ENCODE measurements around the gene IL20RB.
"Not testable (repeated sequence)": the region's sequence is repeated elsewhere in the genome, so short reads cannot be mapped to it uniquely, and the experiment has no call there.

Gene IL20RB

DNA sequence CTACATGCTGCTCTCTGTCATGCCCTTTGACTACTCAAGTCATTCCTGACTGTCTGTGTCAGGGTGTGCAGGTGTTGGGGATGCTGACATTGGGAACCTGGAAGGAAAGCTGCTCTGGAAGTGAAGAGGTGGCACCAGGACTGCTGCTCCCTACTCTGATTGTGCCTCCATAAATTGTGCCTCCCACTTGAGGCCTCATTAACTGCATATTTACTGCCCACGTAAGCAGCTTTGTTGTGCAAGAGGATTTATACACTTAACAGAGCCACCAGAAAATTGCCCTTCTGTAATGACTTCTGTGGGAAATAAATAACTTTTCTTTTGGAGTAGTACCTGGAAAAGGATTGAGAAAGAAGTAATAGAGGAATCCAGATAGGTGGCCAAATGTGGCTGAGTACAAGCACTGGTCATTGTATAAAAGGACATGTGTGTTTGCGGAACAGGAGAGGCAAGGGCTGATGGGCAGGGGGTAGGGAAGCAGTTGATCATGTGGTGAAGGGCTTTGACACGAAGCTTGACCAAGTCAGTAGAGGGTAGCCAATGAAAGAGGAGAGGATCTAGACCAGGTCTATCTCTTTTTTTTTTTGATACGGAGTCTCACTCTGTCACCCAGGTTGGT lies 24.8 kb downstream of the IL20RB start:
- in situ Hi-C loops (cut with MboI; ENCODE audit: low sequenced_read_pairs) = no loop called here

- in situ Hi-C loops (cut with MboI; ENCODE audit: low sequenced_read_pairs) = no loop called here
Observed at GRCh38 chr3:136984837-136985236, 27.1 kb downstream of the IL20RB start.

DNA sequence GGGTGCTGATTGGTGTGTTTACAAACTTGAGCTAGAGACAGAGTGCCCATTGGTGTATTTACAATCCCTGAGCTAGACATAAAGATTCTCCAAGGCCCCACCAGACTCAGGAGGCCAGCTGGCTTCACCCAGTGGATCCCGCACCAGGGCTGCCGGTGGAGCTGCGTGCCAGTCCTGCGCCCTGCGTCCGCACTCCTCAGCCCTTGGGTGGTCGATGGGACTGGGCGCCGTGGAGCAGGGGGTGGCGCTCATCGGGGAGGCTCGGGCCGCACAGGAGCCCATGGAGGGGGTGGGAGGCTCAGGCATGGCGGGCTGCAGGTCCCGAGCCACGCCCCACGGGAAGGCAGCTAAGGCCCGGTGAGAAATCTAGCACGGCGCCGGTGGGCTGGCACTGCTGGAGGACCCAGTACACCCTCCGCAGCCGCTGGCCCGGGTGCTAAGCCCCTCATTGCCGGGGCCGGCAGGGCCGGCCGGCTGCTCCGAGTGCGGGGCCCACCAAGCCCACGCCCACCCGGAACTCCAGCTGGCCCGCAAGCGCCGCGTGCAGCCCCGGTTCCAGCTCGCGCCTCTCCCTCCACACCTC lies 29.7 kb downstream of the IL20RB start:
- in situ Hi-C loops (cut with MboI; ENCODE audit: low sequenced_read_pairs) = not testable (repeated sequence)

DNA sequence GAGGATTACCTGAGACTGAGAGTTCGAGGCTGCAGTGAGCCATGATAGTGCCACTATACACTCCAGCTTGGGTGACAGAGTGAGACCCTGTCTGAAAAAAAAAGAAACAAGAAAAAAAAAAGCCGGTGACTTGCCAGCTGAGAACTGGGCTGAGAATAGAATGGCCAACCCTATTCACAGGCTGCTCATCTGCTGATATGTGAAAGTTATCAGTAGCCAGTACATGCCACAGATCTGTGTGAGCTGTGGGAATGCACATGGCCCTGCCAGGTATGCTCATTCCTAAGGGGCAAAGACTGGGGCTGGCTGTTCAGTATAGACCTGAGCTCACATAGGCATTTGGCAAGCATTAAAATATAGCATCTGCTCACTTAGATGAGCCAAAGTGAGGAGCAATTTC lies 30.9 kb downstream of the IL20RB start:
- in situ Hi-C loops (cut with MboI; ENCODE audit: low sequenced_read_pairs) = no loop called here

- in situ Hi-C loops (cut with MboI; ENCODE audit: low sequenced_read_pairs) = no loop called here
Observed at GRCh38 chr3:136989781-136990524, 32.2 kb downstream of the IL20RB start.

DNA sequence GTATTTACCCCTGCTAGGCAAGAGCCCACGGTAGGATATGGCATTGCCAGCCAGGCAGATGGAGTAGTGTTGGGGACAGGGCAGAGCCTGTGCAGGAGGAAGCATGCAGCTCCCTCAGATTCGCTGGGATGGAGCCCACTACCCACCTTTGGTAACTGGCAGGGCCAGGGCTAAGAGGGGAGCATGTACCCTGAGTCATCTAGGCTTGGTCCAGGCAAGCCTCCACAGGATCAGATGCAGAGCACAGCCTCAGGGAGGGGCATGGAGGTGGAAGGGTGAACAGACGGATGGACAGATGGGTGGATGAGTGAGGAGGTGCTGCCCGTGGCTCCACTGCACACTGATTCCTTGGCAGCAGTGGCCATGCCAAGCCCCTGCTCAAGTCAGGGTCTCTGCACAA lies 33.0 kb downstream of the IL20RB start:
- in situ Hi-C loops (cut with MboI; ENCODE audit: low sequenced_read_pairs) = no loop called here

DNA sequence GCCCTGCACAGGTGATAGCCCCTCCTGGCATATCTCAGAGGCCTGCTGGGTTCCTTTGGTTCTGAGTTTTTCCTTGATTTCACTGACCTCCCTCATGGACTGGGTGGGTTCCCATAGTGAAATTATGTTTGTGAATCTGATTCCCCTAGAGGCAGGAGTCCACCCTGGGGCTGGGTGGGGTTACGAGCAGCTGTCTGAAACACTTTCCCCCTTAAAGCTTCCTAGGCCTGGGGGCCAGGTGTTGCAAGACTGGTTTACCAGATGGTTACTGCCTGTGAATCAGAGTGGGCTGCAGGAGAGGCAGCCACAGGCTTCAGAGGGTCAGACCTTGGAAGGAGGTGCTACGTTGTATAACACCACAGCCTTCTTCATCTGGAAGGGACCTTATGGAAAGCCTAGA lies 34.3 kb downstream of the IL20RB start:
- in situ Hi-C loops (cut with MboI; ENCODE audit: low sequenced_read_pairs) = no loop called here

GRCh38 chr3:136994772-136995516 lies 37.2 kb downstream of the IL20RB start:
- in situ Hi-C loops (cut with MboI; ENCODE audit: low sequenced_read_pairs) = no loop called here

DNA sequence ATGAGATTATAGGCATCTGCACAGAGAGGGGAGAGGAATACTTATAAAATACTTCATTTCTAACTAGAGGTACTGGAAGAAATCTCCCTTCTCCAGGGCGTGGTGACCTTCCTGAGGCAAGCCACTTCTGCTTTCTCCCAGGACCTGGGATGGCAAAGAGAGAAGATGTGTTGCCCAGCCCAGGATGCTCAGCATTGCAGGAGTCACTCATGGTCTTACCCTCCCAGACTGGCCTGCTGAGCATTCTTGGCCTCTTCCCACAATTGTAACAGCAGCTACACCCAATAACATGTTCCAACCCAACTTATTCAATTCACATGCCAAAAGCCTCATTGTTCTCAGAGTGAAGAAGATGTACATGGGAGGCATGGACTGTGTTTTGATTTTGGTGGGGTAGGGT lies 37.9 kb downstream of the IL20RB start:
- in situ Hi-C loops (cut with MboI; ENCODE audit: low sequenced_read_pairs) = no loop called here

- in situ Hi-C loops (cut with MboI; ENCODE audit: low sequenced_read_pairs) = no loop called here
Observed at GRCh38 chr3:137000039-137000438, 42.3 kb downstream of the IL20RB start.

- in situ Hi-C loops (cut with MboI; ENCODE audit: low sequenced_read_pairs) = not testable (repeated sequence)
Observed at GRCh38 chr3:137007376-137007775, 49.6 kb downstream of the IL20RB start.

- in situ Hi-C loops (cut with MboI; ENCODE audit: low sequenced_read_pairs) = no loop called here
Observed at GRCh38 chr3:137008131-137008530, 50.3 kb downstream of the IL20RB start.

- in situ Hi-C loops (cut with MboI; ENCODE audit: low sequenced_read_pairs) = no loop called here
Observed at GRCh38 chr3:137008976-137009375, 51.2 kb downstream of the IL20RB start.

DNA sequence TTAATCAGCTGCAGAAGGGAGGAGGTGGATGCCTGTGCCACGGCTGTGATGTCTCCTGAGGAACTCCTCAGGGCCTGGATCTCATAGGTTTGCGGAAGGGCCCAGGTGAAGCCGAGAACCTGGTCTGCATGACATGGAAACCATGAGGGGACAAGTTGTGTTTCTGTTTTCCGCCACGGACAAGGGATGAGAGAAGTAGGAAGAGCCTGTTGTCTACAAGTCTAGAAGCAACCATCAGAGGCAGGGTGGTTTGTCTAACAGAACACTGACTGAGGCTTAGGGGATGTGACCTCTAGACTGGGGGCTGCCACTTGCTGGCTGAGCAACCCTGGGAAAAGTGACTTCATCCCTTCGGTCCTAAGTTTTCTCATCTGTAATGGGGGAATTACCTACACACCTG lies 52.4 kb downstream of the IL20RB start:
- in situ Hi-C loops (cut with MboI; ENCODE audit: low sequenced_read_pairs) = no loop called here

DNA sequence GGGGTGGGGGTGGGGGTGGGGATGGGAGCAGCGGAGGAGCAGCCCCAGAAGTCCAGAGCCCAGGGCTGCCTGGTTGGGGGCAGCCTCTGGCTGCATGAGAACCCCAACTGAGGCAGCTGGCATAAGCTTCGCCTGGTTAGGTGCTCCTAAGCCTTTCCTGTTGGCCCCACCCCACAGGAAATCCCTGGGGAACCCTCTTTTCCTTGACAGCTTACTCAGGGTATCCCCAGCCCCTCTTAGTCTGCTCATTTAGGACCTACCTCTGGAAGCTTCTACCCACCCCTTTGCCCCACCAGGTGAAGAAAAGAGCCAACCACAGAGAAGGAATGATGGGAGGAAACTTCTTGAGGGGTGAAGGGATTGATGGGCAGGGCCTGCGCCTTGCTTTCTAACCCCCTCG lies 53.4 kb downstream of the IL20RB start:
- in situ Hi-C loops (cut with MboI; ENCODE audit: low sequenced_read_pairs) = no loop called here

- in situ Hi-C loops (cut with MboI; ENCODE audit: low sequenced_read_pairs) = no loop called here
Observed at GRCh38 chr3:137012097-137012501, 54.3 kb downstream of the IL20RB start.

GRCh38 chr3:137013951-137014688 lies 56.3 kb downstream of the IL20RB start:
- in situ Hi-C loops (cut with MboI; ENCODE audit: low sequenced_read_pairs) = no loop called here

- in situ Hi-C loops (cut with MboI; ENCODE audit: low sequenced_read_pairs) = not testable (repeated sequence)
Observed at GRCh38 chr3:137017316-137017715, 59.5 kb downstream of the IL20RB start.

- in situ Hi-C loops (cut with MboI; ENCODE audit: low sequenced_read_pairs) = no loop called here
Observed at GRCh38 chr3:137020315-137020714, 62.5 kb downstream of the IL20RB start.

GRCh38 chr3:137020888-137021287 lies 63.1 kb downstream of the IL20RB start:
- in situ Hi-C loops (cut with MboI; ENCODE audit: low sequenced_read_pairs) = no loop called here

DNA sequence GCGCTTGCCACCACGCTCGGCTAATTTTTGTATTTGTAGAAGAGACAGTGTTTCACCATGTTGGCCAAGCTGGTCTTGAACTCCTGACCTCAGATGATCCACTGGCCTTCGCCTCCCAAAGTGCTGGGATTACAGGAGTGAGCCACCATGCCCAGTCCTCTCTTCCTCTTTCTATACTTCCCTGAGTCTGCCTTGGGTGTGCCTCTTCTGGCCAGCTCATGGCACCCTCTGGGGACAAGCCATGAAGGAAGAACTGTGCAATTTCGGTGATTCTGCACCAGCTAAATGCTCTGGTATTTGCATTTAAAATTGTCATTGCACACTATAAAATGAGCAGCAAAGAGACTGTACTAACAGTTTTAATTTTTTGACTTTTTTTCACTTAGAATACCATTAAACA lies 66.6 kb downstream of the IL20RB start:
- in situ Hi-C loops (cut with MboI; ENCODE audit: low sequenced_read_pairs) = no loop called here

Data from hTERT RPE-1 (cell line).